HEK293 (cell line): ENCODE measurements around the gene MRPS11.

Experiments used
- CTCF ChIA-PET: fragments of 350-600 bp; formaldehyde crosslinking; extraction: SDS; loops from one replicate; lab custom pipeline; 2021; ENCODE audit warnings: antibody characterized with exemption; lab: Yijun Ruan, JAX
- POLR2A ChIA-PET: fragments of 300-600 bp; formaldehyde crosslinking; extraction: SDS; loops from one replicate; lab custom pipeline; 2020; ENCODE audit warnings: antibody characterized with exemption, inconsistent platforms; lab: Yijun Ruan, JAX
- H3K27ac ChIP-seq: fragments of 200-500 bp; sonication (Bioruptor generic); 2 replicates; pipeline ENCODE4 v1.5.1; 2014; ENCODE audit warnings: low read depth, low read length, control low read depth, inconsistent platforms; ENCODE audit errors: extremely low read depth
- H3K36me3 ChIP-seq, 2 experiments: fragments of 200-500 bp in 1 of 2; sonication (Bioruptor generic) in 1 of 2; 1 replicate in 1 of 2; 2 replicates in 1 of 2; pipeline ENCODE4 v1.5.1; 2014 to 2017; ENCODE audit warnings: inconsistent platforms in 2 of 2, low read length in 2 of 2; ENCODE audit not compliant: control insufficient read depth in 2 of 2, insufficient read depth in 1 of 2
- H3K4me1 ChIP-seq: fragments of 200-500 bp; sonication (Bioruptor generic); 2 replicates; pipeline ENCODE4 v1.5.1; 2014; ENCODE audit warnings: mild to moderate bottlenecking, low read length, inconsistent platforms; ENCODE audit not compliant: control insufficient read depth, insufficient read depth
- H3K4me3 ChIP-seq: 2 replicates; pipeline ENCODE4 v1.5.1; 2011; ENCODE audit warnings: low read depth, mild to moderate bottlenecking, control low read depth, low read length, moderate library complexity
- H3K9me3 ChIP-seq: fragments of 200-500 bp; sonication (Bioruptor generic); 2 replicates; pipeline ENCODE4 v1.5.1; 2014; ENCODE audit warnings: low read depth, low read length, inconsistent platforms; ENCODE audit not compliant: control insufficient read depth, insufficient read depth
- FEZF1 ChIP-seq: fragments of 450-650 bp; formaldehyde crosslinking; IDR thresholded peaks from 2 replicates; pipeline ENCODE4 v1.5.1; 2016; ENCODE audit warnings: missing biosample characterization, missing genetic modification characterization
- PRDM1 ChIP-seq: fragments of 450-650 bp; formaldehyde crosslinking; IDR thresholded peaks from 2 replicates; pipeline ENCODE4; 2016; ENCODE audit warnings: missing biosample characterization, missing genetic modification characterization
- SP3 ChIP-seq: fragments of 450-650 bp; formaldehyde crosslinking; IDR thresholded peaks from 2 replicates; pipeline ENCODE4 v1.5.1; 2016; ENCODE audit warnings: missing biosample characterization, missing genetic modification characterization
- SP7 ChIP-seq: fragments of 450-650 bp; formaldehyde crosslinking; IDR thresholded peaks from 2 replicates; pipeline ENCODE4 v1.5.1; 2016; ENCODE audit warnings: missing biosample characterization, missing genetic modification characterization
- TCF7L2 ChIP-seq: IDR thresholded peaks from 2 replicates; pipeline ENCODE4 v1.6.1; 2011; ENCODE audit warnings: low read depth, mild to moderate bottlenecking, inconsistent platforms, low read length, moderate library complexity, borderline replicate concordance
- TSHZ1 ChIP-seq: fragments of 450-650 bp; formaldehyde crosslinking; IDR thresholded peaks from 2 replicates; pipeline ENCODE4 v1.5.1; 2016; ENCODE audit warnings: missing biosample characterization, missing genetic modification characterization, borderline replicate concordance
- ZBTB6 ChIP-seq: fragments of 450-650 bp; formaldehyde crosslinking; IDR thresholded peaks from 2 replicates; pipeline ENCODE4 v1.5.1; 2017; ENCODE audit warnings: missing biosample characterization, missing genetic modification characterization
- ZIC2 ChIP-seq: fragments of 450-650 bp; formaldehyde crosslinking; IDR thresholded peaks from 2 replicates; pipeline ENCODE4 v1.5.1; 2016; ENCODE audit warnings: missing biosample characterization, missing genetic modification characterization
- ZNF132 ChIP-seq: fragments of 450-650 bp; formaldehyde crosslinking; IDR thresholded peaks from 2 replicates; pipeline ENCODE4 v1.5.1; 2017; ENCODE audit warnings: missing biosample characterization, missing genetic modification characterization, borderline replicate concordance
- ZNF133 ChIP-seq: fragments of 450-650 bp; formaldehyde crosslinking; IDR thresholded peaks from 2 replicates; pipeline ENCODE4 v1.5.1; 2016; ENCODE audit warnings: missing biosample characterization, missing genetic modification characterization
- ZNF18 ChIP-seq: fragments of 450-650 bp; formaldehyde crosslinking; IDR thresholded peaks from 2 replicates; pipeline ENCODE4 v1.5.1; 2016; ENCODE audit warnings: missing biosample characterization, missing genetic modification characterization
- ZNF214 ChIP-seq: fragments of 450-650 bp; formaldehyde crosslinking; IDR thresholded peaks from 2 replicates; pipeline ENCODE4 v1.5.1; 2017; ENCODE audit warnings: missing biosample characterization, mild to moderate bottlenecking, missing genetic modification characterization, borderline replicate concordance
- ZNF266 ChIP-seq: fragments of 450-650 bp; formaldehyde crosslinking; IDR thresholded peaks from 2 replicates; pipeline ENCODE4 v1.5.1; 2016; ENCODE audit warnings: missing biosample characterization, missing genetic modification characterization, low read depth
- ZNF366 ChIP-seq: fragments of 450-650 bp; formaldehyde crosslinking; conservative IDR thresholded peaks from 2 replicates; pipeline ENCODE4 v1.5.1; 2016; ENCODE audit warnings: missing biosample characterization, missing genetic modification characterization
- ZNF426 ChIP-seq: fragments of 450-650 bp; formaldehyde crosslinking; IDR thresholded peaks from 2 replicates; pipeline ENCODE4 v1.5.1; 2017; ENCODE audit warnings: missing biosample characterization, missing genetic modification characterization, mild to moderate bottlenecking, inconsistent platforms, moderate library complexity
- ZNF473 ChIP-seq: fragments of 450-650 bp; formaldehyde crosslinking; IDR thresholded peaks from 2 replicates; pipeline ENCODE4 v1.5.1; 2017; ENCODE audit warnings: missing biosample characterization, missing genetic modification characterization
- ZNF510 ChIP-seq: fragments of 450-650 bp; formaldehyde crosslinking; IDR thresholded peaks from 2 replicates; pipeline ENCODE4 v1.5.1; 2018; ENCODE audit warnings: mild to moderate bottlenecking, missing genetic modification characterization, missing biosample characterization; ENCODE audit not compliant: insufficient replicate concordance
- ZNF521 ChIP-seq: fragments of 450-650 bp; formaldehyde crosslinking; IDR thresholded peaks from 2 replicates; pipeline ENCODE4 v1.5.1; 2017; ENCODE audit warnings: missing biosample characterization, mild to moderate bottlenecking, missing genetic modification characterization
- ZNF529 ChIP-seq: fragments of 450-650 bp; formaldehyde crosslinking; IDR thresholded peaks from 2 replicates; pipeline ENCODE4 v1.5.1; 2017; ENCODE audit warnings: missing genetic modification characterization, missing biosample characterization; ENCODE audit not compliant: insufficient replicate concordance
- ZNF530 ChIP-seq: fragments of 450-650 bp; formaldehyde crosslinking; IDR thresholded peaks from 2 replicates; pipeline ENCODE4 v1.5.1; 2016; ENCODE audit warnings: low read depth, missing biosample characterization, missing genetic modification characterization
- ZNF664 ChIP-seq: fragments of 450-650 bp; formaldehyde crosslinking; IDR thresholded peaks from 2 replicates; pipeline ENCODE4 v1.5.1; 2016; ENCODE audit warnings: missing biosample characterization, missing genetic modification characterization
- ZNF785 ChIP-seq: fragments of 450-650 bp; formaldehyde crosslinking; IDR thresholded peaks from 2 replicates; pipeline ENCODE4 v1.5.1; 2016; ENCODE audit warnings: missing biosample characterization, missing genetic modification characterization
- TF ChIP-seq, protein P1 (sequence below): fragments of 450-650 bp; formaldehyde crosslinking; IDR thresholded peaks from 2 replicates; pipeline ENCODE4; 2016; ENCODE audit warnings: missing biosample characterization, missing genetic modification characterization

The MRPS11 gene

GRCh38 chr15:88441076-88441730 is 26.3 kb upstream of the MRPS11 start:
- ChIA-PET CTCF (interaction anchor here (1.4 kb wide), 1 partner anchor 9 kb away, joined by 4 read pairs; no protein-coding TSS in a partner anchor), POLR2A (no interaction called here)
- Histone ChIP-seq H3K4me1 (no peaks in the 10 kb centered on the region), H3K4me3 (no peak overlapping the region), H3K27ac (no peak overlapping the region), H3K36me3 (no peaks in the 10 kb centered on the region), H3K9me3 (no peaks in the 10 kb centered on the region; the same call in 1 of the 2 replicates)
- TF ChIP-seq ZNF785 (tag by site-specific recombination) (no peak), ZNF426 (tag by site-specific recombination) (no peak), ZNF214 (tag by site-specific recombination) (no peak), TSHZ1 (tag by site-specific recombination) (no peak), ZNF366 (tag by site-specific recombination) (no peak), ZNF133 (no peak), FEZF1 (tag by site-specific recombination) (no peak), ZNF664 (tag by site-specific recombination) (no peak), ZNF473 (tag by site-specific recombination) (no peak), ZIC2 (tag by site-specific recombination) (no peak), TCF7L2 (no peak), SP3 (tag by site-specific recombination) (no peak)

DNA sequence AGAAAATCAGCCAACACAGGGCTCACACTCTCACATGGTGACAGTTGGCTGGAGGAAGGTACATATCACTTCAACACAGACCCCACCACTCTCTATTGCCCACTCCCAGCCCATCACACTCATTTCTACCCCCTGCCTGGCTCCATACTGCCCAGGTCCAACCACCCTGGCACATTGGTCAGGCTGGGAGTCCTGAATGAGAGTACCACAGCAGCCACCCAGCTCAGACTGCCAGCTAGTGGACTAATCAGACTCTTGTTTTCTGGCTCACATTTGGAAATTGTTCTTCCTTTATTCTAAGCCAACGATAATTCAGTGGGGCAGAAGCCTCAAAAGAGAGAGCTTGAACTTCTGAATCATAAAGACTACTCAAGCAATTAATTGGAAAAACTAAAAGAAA is 20.3 kb upstream of the MRPS11 start:
- ChIA-PET CTCF (interaction anchor here (1.0 to 9.4 kb wide), 2 partner anchors 201 to 227 kb away, joined by 3 to 110 read pairs; no protein-coding TSS in a partner anchor), POLR2A (no interaction called here)
- Histone ChIP-seq H3K4me3 (no peak overlapping the region), H3K4me1 (no peaks in the 10 kb centered on the region), H3K9me3 (no peaks in the 10 kb centered on the region; the same call in 1 of the 2 replicates), H3K36me3 (no peaks in the 10 kb centered on the region), H3K27ac (no peak overlapping the region)
- TF ChIP-seq ZBTB6, result no peak
- TF ChIP-seq ZNF132 (tag by site-specific recombination), result no peak
- TF ChIP-seq PRDM1 (tag by site-specific recombination), result no peak
- TF ChIP-seq ZNF529, result no peak
- no peak for TF ChIP-seq ZNF266 (tag by site-specific recombination)
- no peak for TF ChIP-seq SP7
- no peak for TF ChIP-seq ZNF18 (tag by site-specific recombination)
- TF ChIP-seq ZNF530 (tag by site-specific recombination), result no peak
- TF ChIP-seq ZNF510 (tag by site-specific recombination), result no peak
- no peak for TF ChIP-seq ZNF521
- TF ChIP-seq, protein P1, sequence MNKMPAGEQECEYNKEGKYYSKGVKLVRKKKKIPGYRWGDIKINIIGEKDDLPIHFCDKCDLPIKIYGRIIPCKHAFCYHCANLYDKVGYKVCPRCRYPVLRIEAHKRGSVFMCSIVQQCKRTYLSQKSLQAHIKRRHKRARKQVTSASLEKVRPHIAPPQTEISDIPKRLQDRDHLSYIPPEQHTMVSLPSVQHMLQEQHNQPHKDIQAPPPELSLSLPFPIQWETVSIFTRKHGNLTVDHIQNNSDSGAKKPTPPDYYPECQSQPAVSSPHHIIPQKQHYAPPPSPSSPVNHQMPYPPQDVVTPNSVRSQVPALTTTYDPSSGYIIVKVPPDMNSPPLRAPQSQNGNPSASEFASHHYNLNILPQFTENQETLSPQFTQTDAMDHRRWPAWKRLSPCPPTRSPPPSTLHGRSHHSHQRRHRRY (tag by site-specific recombination), result no peak
